ENCODE results near the gene PAF1. TPM values are rescaled to one million over a fixed set of nuclear protein-coding genes. Genes with fewer than 3 reads are reported as not detected.

PAF1 gene
- total and polyA plus RNA-seq, 2 of the 13 experiments (the other 11 are each of a cell fraction or from before 2014, with no cell fraction given) = 30.2 to 31.1 TPM

DNA sequence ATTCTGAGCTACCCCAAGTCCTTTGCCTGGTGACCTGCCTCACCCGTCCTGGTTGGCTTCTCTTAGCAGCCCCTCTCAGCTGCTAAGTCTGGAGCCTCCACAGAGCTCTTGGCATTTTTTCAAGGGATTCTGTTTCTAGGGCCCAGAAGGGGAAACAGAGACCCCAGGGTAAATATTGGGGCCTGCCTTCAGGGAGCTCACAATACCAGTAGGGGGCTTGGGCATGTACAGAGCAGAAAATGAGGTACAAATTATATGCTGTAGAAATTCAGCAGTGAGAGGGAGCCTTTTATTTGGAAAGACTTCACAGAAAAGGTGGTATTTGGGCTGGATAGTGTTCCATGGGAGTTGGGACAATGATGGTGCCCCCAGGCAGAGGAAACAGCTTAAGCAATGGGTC, 45.0 kb downstream of the PAF1 start:
- H3K4me3 ChIP-seq (replicated peaks in 1 of 3; ENCODE audit: insufficient read depth in 1 of 3, low read depth in 2 of 3, low read length in 3 of 3) = no peak overlapping the region
- BruUV-seq (replicated peaks) = no TSS peak
- no peaks in the 10 kb centered on the region; a peak in 1 of 5 replicates for H3K27me3 ChIP-seq (ENCODE audit: control insufficient read depth in 1 of 2, insufficient read depth in 2 of 2, low read length in 2 of 2)
- FAIRE-seq (no peak), ATAC-seq (no peak), DNase-seq (ENCODE audit: low spot score) (no peak)
- TF ChIP-seq ZNF782 (CRISPR knock-in tag; IDR thresholded peaks at IDR 0.05; ENCODE audit: borderline replicate concordance) (no peak), KDM6A (CRISPR knock-in tag; IDR thresholded peaks at IDR 0.05; ENCODE audit: low read depth) (no peak), ZNF367 (CRISPR knock-in tag; IDR thresholded peaks at IDR 0.05; ENCODE audit: borderline replicate concordance) (no peak), GATAD2A (CRISPR knock-in tag; IDR thresholded peaks at IDR 0.05) (no peak), RFX1 (IDR thresholded peaks at IDR 0.05) (no peak), NFRKB (IDR thresholded peaks at IDR 0.05) (no peak), ZNF773 (CRISPR knock-in tag; IDR thresholded peaks at IDR 0.05; ENCODE audit: borderline replicate concordance) (no peak), ZNF251 (CRISPR knock-in tag; IDR thresholded peaks at IDR 0.05) (no peak), ZNF232 (CRISPR knock-in tag; IDR thresholded peaks at IDR 0.05; ENCODE audit: borderline replicate concordance) (no peak), ZNF589 (CRISPR knock-in tag; conservative IDR thresholded peaks at IDR 0.05) (no peak), NR2C2 (CRISPR knock-in tag; IDR thresholded peaks at IDR 0.05; ENCODE audit: borderline replicate concordance) (no peak), ZNF331 (CRISPR knock-in tag; IDR thresholded peaks at IDR 0.05) (no peak), SMAD3 (CRISPR knock-in tag; IDR thresholded peaks at IDR 0.05) (no peak), NBN (conservative IDR thresholded peaks at IDR 0.05) (no peak), SETDB1 (CRISPR knock-in tag; IDR thresholded peaks at IDR 0.05; ENCODE audit: borderline replicate concordance) (no peak), YY1 (IDR thresholded peaks at IDR 0.05; ENCODE audit: insufficient read depth, insufficient replicate concordance, low read depth, low read length) (no peak)
- TF ChIP-seq, protein P1, sequence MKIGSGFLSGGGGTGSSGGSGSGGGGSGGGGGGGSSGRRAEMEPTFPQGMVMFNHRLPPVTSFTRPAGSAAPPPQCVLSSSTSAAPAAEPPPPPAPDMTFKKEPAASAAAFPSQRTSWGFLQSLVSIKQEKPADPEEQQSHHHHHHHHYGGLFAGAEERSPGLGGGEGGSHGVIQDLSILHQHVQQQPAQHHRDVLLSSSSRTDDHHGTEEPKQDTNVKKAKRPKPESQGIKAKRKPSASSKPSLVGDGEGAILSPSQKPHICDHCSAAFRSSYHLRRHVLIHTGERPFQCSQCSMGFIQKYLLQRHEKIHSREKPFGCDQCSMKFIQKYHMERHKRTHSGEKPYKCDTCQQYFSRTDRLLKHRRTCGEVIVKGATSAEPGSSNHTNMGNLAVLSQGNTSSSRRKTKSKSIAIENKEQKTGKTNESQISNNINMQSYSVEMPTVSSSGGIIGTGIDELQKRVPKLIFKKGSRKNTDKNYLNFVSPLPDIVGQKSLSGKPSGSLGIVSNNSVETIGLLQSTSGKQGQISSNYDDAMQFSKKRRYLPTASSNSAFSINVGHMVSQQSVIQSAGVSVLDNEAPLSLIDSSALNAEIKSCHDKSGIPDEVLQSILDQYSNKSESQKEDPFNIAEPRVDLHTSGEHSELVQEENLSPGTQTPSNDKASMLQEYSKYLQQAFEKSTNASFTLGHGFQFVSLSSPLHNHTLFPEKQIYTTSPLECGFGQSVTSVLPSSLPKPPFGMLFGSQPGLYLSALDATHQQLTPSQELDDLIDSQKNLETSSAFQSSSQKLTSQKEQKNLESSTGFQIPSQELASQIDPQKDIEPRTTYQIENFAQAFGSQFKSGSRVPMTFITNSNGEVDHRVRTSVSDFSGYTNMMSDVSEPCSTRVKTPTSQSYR (CRISPR knock-in tag; IDR thresholded peaks at IDR 0.05; ENCODE audit: borderline replicate concordance) = no peak
- TF ChIP-seq, protein P2, sequence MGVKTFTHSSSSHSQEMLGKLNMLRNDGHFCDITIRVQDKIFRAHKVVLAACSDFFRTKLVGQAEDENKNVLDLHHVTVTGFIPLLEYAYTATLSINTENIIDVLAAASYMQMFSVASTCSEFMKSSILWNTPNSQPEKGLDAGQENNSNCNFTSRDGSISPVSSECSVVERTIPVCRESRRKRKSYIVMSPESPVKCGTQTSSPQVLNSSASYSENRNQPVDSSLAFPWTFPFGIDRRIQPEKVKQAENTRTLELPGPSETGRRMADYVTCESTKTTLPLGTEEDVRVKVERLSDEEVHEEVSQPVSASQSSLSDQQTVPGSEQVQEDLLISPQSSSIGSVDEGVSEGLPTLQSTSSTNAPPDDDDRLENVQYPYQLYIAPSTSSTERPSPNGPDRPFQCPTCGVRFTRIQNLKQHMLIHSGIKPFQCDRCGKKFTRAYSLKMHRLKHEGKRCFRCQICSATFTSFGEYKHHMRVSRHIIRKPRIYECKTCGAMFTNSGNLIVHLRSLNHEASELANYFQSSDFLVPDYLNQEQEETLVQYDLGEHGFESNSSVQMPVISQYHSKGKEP (CRISPR knock-in tag; IDR thresholded peaks at IDR 0.05) = no peak
- TF ChIP-seq, protein P3, sequence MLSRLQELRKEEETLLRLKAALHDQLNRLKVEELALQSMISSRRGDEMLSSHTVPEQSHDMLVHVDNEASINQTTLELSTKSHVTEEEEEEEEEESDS (CRISPR knock-in tag; IDR thresholded peaks at IDR 0.05; ENCODE audit: borderline replicate concordance) = no peak
- H3K4me1 ChIP-seq (ENCODE audit: insufficient read depth, low read length) = peaks cover 36% of the 10 kb centered on the region
- no peaks in the 10 kb centered on the region; the same call in none of the 2 replicates for H4K20me1 ChIP-seq (ENCODE audit: insufficient read depth, low read length)
- in situ Hi-C loops (cut with HindIII; ENCODE audit: extremely low pct_ligation_motif_present, low pct_unique_long_range_greater_than_20kb) (no loop called here), intact Hi-C loops (cut with micrococcal nuclease; ENCODE audit: unreplicated experiment) (no loop called here)
- H3K27ac ChIP-seq (ENCODE audit: extremely low read length, insufficient read depth, low read length) = no peak overlapping the region
- ChIA-PET POLR2A (interaction anchor here (1.2 kb wide), 1 partner anchor 90 kb away, joined by 3 read pairs; the partner anchor contains the start of gene RPS16), CTCF (ENCODE audit: low intra/inter-chr PET ratio, low total read pairs) (no interaction called here)
- no peak overlapping the region for H2AFZ ChIP-seq (ENCODE audit: low read length)
- H3K9me3 ChIP-seq (ENCODE audit: low read length) = no peaks in the 10 kb centered on the region
- peaks cover 41% of the 10 kb centered on the region for H3K79me2 ChIP-seq (ENCODE audit: insufficient read depth, low read length)
- H3K4me2 ChIP-seq (ENCODE audit: low read depth, low read length) = no peak overlapping the region
- H3K9ac ChIP-seq (ENCODE audit: insufficient read depth, low read depth, low read length) = no peak overlapping the region
- WGBS (ENCODE audit: low lambda C conversion rate) = 93% methylated on average over 1 of the region's 1 CpG
- peaks cover 3 to 32% of the 10 kb centered on the region in 2 experiments; a peak in 4 of 5 replicates for H3K36me3 ChIP-seq (replicated peaks in 1 of 2; ENCODE audit: control insufficient read depth in 1 of 2, insufficient read depth in 2 of 2, low read length in 2 of 2)

Measured in HepG2 (cell line).